ENCODE results near the gene BICRA.
A peak's percentile ranks its signal among the peaks of the same experiment; 100 is the strongest.
"Not testable (repeated sequence)": the region's sequence is repeated elsewhere in the genome, so short reads cannot be mapped to it uniquely, and the experiment has no call there.

BICRA gene

GRCh38 chr19:47631681-47632446 lies 22.9 kb downstream of the BICRA start:
- no peak for DNase-seq

- peak; percentile 73 for DNase-seq
Observed at GRCh38 chr19:47633517-47633916, 24.6 kb downstream of the BICRA start.

- peak; percentile 50 for DNase-seq
Observed at GRCh38 chr19:47633996-47634395, 25.1 kb downstream of the BICRA start.

GRCh38 chr19:47635152-47635754 lies 26.3 kb downstream of the BICRA start:
- not testable (repeated sequence) for DNase-seq

- no peak for DNase-seq
Observed at GRCh38 chr19:47637550-47637949, 28.6 kb downstream of the BICRA start.

- peak; percentile 25 for DNase-seq
Observed at GRCh38 chr19:47641891-47642485, 33.1 kb downstream of the BICRA start.

- DNase-seq, result peak; percentile 48
Observed at GRCh38 chr19:47643281-47643680, 34.3 kb downstream of the BICRA start.

- no peak for DNase-seq
Observed at GRCh38 chr19:47644199-47644598, 35.3 kb downstream of the BICRA start.

- peak; percentile 72 for DNase-seq
Observed at GRCh38 chr19:47644743-47645482, 36.0 kb downstream of the BICRA start.

GRCh38 chr19:47646924-47647323 lies 38.0 kb downstream of the BICRA start:
- DNase-seq, result no peak

GRCh38 chr19:47649588-47649987 lies 40.7 kb downstream of the BICRA start:
- DNase-seq, result no peak

- no peak for DNase-seq
Observed at GRCh38 chr19:47650700-47651099, 41.8 kb downstream of the BICRA start.

GRCh38 chr19:47651132-47651531 lies 42.2 kb downstream of the BICRA start:
- no peak for DNase-seq

- DNase-seq, result no peak
Observed at GRCh38 chr19:47651691-47652090, 42.8 kb downstream of the BICRA start.

GRCh38 chr19:47652285-47652684 lies 43.4 kb downstream of the BICRA start:
- peak; percentile 46 for DNase-seq

- no peak for DNase-seq
Observed at GRCh38 chr19:47653856-47654255, 44.9 kb downstream of the BICRA start.

GRCh38 chr19:47657719-47658118 lies 48.8 kb downstream of the BICRA start:
- no peak for DNase-seq

- DNase-seq, result no peak
Observed at GRCh38 chr19:47658431-47659348, 49.8 kb downstream of the BICRA start.

- DNase-seq, result no peak
Observed at GRCh38 chr19:47660435-47660832, 51.5 kb downstream of the BICRA start.

- DNase-seq, result no peak
Observed at GRCh38 chr19:47661161-47661560, 52.2 kb downstream of the BICRA start.

GRCh38 chr19:47661611-47662010 lies 52.7 kb downstream of the BICRA start:
- no peak for DNase-seq

- DNase-seq, result no peak
Observed at GRCh38 chr19:47663435-47663910, 54.5 kb downstream of the BICRA start.
